Measurements from ENCODE around the gene MSN. TPM values are rescaled to one million over a fixed set of nuclear protein-coding genes. Genes with fewer than 3 reads are reported as not detected.

Gene MSN
- total RNA-seq, 1 experiment from 2014 or later: 119 TPM

DNA sequence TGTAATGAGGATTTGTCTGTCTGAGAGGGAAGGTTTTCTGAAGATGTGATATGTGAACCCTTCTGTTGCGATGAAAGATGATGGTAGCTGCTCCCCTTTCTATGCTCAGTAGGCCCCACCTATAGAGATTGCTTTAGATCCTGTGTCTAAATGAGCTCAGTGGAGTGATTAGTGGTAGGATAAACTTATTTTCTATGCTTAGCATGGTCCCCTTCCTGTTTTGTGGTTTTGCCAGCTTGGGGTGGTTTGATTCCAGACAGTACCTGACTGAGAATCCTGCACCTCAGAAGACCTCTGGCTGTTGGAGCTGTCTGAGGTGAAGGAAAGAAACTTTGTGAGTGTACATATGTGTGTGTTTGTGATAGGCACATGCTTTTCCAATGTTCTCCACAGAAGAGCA is 17.7 kb downstream of the MSN start:
- no peak overlapping the region for H3K4me3 ChIP-seq (replicated peaks in 1 of 2; ENCODE audit: low read depth in 1 of 2, low read length in 2 of 2)
- no peak overlapping the region for H2AFZ ChIP-seq (ENCODE audit: low read depth, low read length, poor library complexity, severe bottlenecking)
- H3K9ac ChIP-seq (ENCODE audit: low read length): no peak overlapping the region
- ATAC-seq (no peak), DNase-seq (ENCODE audit: low read depth, low spot score) (no peak)
- H3K36me3 ChIP-seq (ENCODE audit: control insufficient read depth in 1 of 2, insufficient read depth in 2 of 2, low read length in 2 of 2): no peaks in the 10 kb centered on the region
- H3K4me1 ChIP-seq (ENCODE audit: control insufficient read depth in 1 of 2, insufficient read depth in 2 of 2, low read length in 2 of 2): peaks cover 0 to 15% of the 10 kb centered on the region in 2 experiments; a peak in 2 of 4 replicates
- no peak overlapping the region for H3K4me2 ChIP-seq (ENCODE audit: low read length)
- CTCF ChIA-PET: no interaction called here
- no peaks in the 10 kb centered on the region for H3K9me3 ChIP-seq (ENCODE audit: control insufficient read depth in 1 of 2, insufficient read depth in 1 of 2, low read depth in 1 of 2, low read length in 2 of 2)
- POLR2A ChIA-PET: no interaction called here
- RAD21 ChIA-PET (ENCODE audit: low non-redundant PET in 1 of 2, low total read pairs in 2 of 2, uncharacterized antibody in 2 of 2, unreplicated experiment in 2 of 2): no interaction called here
- H3K9me2 ChIP-seq (ENCODE audit: insufficient read depth): no peaks in the 10 kb centered on the region
- intact Hi-C loops (cut with micrococcal nuclease): no loop called here
- no peak for TF ChIP-seq JUND (IDR thresholded peaks at IDR 0.05)
- no peak for TF ChIP-seq TCF7L2 (IDR thresholded peaks at IDR 0.05; ENCODE audit: borderline replicate concordance, extremely low read depth, insufficient read depth, insufficient read length)
- no peak for TF ChIP-seq ELF1 (IDR thresholded peaks at IDR 0.05; ENCODE audit: borderline replicate concordance, low read depth)
- TF ChIP-seq, protein P1, sequence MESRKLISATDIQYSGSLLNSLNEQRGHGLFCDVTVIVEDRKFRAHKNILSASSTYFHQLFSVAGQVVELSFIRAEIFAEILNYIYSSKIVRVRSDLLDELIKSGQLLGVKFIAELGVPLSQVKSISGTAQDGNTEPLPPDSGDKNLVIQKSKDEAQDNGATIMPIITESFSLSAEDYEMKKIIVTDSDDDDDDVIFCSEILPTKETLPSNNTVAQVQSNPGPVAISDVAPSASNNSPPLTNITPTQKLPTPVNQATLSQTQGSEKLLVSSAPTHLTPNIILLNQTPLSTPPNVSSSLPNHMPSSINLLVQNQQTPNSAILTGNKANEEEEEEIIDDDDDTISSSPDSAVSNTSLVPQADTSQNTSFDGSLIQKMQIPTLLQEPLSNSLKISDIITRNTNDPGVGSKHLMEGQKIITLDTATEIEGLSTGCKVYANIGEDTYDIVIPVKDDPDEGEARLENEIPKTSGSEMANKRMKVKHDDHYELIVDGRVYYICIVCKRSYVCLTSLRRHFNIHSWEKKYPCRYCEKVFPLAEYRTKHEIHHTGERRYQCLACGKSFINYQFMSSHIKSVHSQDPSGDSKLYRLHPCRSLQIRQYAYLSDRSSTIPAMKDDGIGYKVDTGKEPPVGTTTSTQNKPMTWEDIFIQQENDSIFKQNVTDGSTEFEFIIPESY (IDR thresholded peaks at IDR 0.05; ENCODE audit: extremely low read depth, insufficient replicate concordance, low read length): no peak
- TF ChIP-seq RAD21 (IDR thresholded peaks at IDR 0.05; ENCODE audit: low read depth): no peak
- TF ChIP-seq EZH2phosphoT487 (IDR thresholded peaks at IDR 0.05; ENCODE audit: borderline replicate concordance): no peak
- TF ChIP-seq, protein P2, sequence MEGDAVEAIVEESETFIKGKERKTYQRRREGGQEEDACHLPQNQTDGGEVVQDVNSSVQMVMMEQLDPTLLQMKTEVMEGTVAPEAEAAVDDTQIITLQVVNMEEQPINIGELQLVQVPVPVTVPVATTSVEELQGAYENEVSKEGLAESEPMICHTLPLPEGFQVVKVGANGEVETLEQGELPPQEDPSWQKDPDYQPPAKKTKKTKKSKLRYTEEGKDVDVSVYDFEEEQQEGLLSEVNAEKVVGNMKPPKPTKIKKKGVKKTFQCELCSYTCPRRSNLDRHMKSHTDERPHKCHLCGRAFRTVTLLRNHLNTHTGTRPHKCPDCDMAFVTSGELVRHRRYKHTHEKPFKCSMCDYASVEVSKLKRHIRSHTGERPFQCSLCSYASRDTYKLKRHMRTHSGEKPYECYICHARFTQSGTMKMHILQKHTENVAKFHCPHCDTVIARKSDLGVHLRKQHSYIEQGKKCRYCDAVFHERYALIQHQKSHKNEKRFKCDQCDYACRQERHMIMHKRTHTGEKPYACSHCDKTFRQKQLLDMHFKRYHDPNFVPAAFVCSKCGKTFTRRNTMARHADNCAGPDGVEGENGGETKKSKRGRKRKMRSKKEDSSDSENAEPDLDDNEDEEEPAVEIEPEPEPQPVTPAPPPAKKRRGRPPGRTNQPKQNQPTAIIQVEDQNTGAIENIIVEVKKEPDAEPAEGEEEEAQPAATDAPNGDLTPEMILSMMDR (IDR thresholded peaks at IDR 0.05 in 2 of 3, conservative IDR thresholded peaks at IDR 0.05 in 1 of 3; ENCODE audit: borderline replicate concordance in 1 of 3, insufficient read depth in 1 of 3, low read depth in 2 of 3, low read length in 2 of 3): no peak
- TF ChIP-seq, protein P3, sequence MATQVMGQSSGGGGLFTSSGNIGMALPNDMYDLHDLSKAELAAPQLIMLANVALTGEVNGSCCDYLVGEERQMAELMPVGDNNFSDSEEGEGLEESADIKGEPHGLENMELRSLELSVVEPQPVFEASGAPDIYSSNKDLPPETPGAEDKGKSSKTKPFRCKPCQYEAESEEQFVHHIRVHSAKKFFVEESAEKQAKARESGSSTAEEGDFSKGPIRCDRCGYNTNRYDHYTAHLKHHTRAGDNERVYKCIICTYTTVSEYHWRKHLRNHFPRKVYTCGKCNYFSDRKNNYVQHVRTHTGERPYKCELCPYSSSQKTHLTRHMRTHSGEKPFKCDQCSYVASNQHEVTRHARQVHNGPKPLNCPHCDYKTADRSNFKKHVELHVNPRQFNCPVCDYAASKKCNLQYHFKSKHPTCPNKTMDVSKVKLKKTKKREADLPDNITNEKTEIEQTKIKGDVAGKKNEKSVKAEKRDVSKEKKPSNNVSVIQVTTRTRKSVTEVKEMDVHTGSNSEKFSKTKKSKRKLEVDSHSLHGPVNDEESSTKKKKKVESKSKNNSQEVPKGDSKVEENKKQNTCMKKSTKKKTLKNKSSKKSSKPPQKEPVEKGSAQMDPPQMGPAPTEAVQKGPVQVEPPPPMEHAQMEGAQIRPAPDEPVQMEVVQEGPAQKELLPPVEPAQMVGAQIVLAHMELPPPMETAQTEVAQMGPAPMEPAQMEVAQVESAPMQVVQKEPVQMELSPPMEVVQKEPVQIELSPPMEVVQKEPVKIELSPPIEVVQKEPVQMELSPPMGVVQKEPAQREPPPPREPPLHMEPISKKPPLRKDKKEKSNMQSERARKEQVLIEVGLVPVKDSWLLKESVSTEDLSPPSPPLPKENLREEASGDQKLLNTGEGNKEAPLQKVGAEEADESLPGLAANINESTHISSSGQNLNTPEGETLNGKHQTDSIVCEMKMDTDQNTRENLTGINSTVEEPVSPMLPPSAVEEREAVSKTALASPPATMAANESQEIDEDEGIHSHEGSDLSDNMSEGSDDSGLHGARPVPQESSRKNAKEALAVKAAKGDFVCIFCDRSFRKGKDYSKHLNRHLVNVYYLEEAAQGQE (IDR thresholded peaks at IDR 0.05; ENCODE audit: low read depth): no peak
- TF ChIP-seq, protein P4, sequence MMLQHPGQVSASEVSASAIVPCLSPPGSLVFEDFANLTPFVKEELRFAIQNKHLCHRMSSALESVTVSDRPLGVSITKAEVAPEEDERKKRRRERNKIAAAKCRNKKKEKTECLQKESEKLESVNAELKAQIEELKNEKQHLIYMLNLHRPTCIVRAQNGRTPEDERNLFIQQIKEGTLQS (IDR thresholded peaks at IDR 0.05): no peak
- TF ChIP-seq EGR1 (IDR thresholded peaks at IDR 0.05; ENCODE audit: low read depth): no peak
- TF ChIP-seq CEBPB (IDR thresholded peaks at IDR 0.05; ENCODE audit: low read depth): no peak
- TF ChIP-seq POLR2A (IDR thresholded peaks at IDR 0.05; ENCODE audit: borderline replicate concordance, extremely low read depth, insufficient read depth, insufficient read length): no peak
- TF ChIP-seq SRF (IDR thresholded peaks at IDR 0.05; ENCODE audit: low read depth): no peak
- TF ChIP-seq, protein P5, sequence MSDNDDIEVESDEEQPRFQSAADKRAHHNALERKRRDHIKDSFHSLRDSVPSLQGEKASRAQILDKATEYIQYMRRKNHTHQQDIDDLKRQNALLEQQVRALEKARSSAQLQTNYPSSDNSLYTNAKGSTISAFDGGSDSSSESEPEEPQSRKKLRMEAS (IDR thresholded peaks at IDR 0.05): no peak
- no peak for TF ChIP-seq SP1 (IDR thresholded peaks at IDR 0.05; ENCODE audit: low read depth)
- TF ChIP-seq ZFX (IDR thresholded peaks at IDR 0.05): no peak
- no peak for TF ChIP-seq YY1 (IDR thresholded peaks at IDR 0.05; ENCODE audit: extremely low read depth, insufficient replicate concordance, low read depth, low read length)
- H3K79me2 ChIP-seq (ENCODE audit: insufficient read depth, low read length): peaks cover 80% of the 10 kb centered on the region
- no peaks in the 10 kb centered on the region for H3K27me3 ChIP-seq (ENCODE audit: insufficient read depth, low read length)
- no peaks in the 10 kb centered on the region for H4K20me1 ChIP-seq (ENCODE audit: insufficient read depth)
- H3K27ac ChIP-seq (ENCODE audit: low read depth, low read length): no peak overlapping the region
- BruUV-seq (replicated peaks): no TSS peak
